Gastroesophageal sphincter (tissue), 4 donors: ENCODE data around the gene APOL6. TPM values are rescaled to one million over a fixed set of nuclear protein-coding genes. Genes with fewer than 3 reads are reported as not detected.

Source experiments
- ATAC-seq: fragments of 150-250 bp; one replicate; pipeline ENCODE4 v1.9.1; 2016; ENCODE audit warnings: mild to moderate bottlenecking, moderate library complexity
- H3K27ac ChIP-seq, 4 donors: fragments of 200-600 bp; sonication (generic) in 3 of 4; 1 replicate in 3 of 4; 2 replicates in 1 of 4; pipeline ENCODE4 v1.5.1; 2016 to 2019
- H3K27me3 ChIP-seq: fragments of 200-600 bp; sonication (generic); one replicate; pipeline ENCODE4 v1.5.1; 2019
- H3K36me3 ChIP-seq, 2 donors: fragments of 200-600 bp; sonication (generic); one replicate each; pipeline ENCODE4 v1.5.1; 2019; ENCODE audit warnings: control low read depth in 1 of 2
- H3K4me1 ChIP-seq, 3 donors: fragments of 200-600 bp; sonication (generic); 1 replicate in 2 of 3; 2 replicates in 1 of 3; pipeline ENCODE4 v1.5.1; 2016 to 2019; ENCODE audit warnings: control low read depth in 2 of 3
- H3K4me3 ChIP-seq, 2 donors: fragments of 200-600 bp; sonication (generic); one replicate each; pipeline ENCODE4 v1.5.1; 2019; ENCODE audit warnings: mild to moderate bottlenecking in 1 of 2, moderate library complexity in 1 of 2
- H3K9me3 ChIP-seq, 3 donors: fragments of 200-600 bp; sonication (generic); one replicate each; pipeline ENCODE4 v1.5.1; 2017 to 2019; ENCODE audit warnings: control low read depth in 2 of 3
- CTCF ChIP-seq, 4 experiments: fragments of 200-600 bp in 2 of 4; fragments of 450-650 bp in 2 of 4; sonication (generic) in 1 of 4; IDR thresholded peaks; one replicate each; pipeline ENCODE4 v1.5.1; 2017 to 2019; ENCODE audit warnings: antibody characterized with exemption in 4 of 4, mild to moderate bottlenecking in 2 of 4, moderate library complexity in 2 of 4
- EP300 ChIP-seq: sonication (generic); formaldehyde crosslinking; IDR thresholded peaks from one replicate; pipeline ENCODE4 v1.6.1; 2017; ENCODE audit warnings: antibody characterized with exemption, mild to moderate bottlenecking
- POLR2A ChIP-seq, 2 donors: fragments of 450-650 bp; IDR thresholded peaks; one replicate each; pipeline ENCODE4 v1.6.1; 2017; ENCODE audit warnings: antibody characterized with exemption in 2 of 2, mild to moderate bottlenecking in 2 of 2, moderate library complexity in 1 of 2
- POLR2AphosphoS5 ChIP-seq: sonication (generic); formaldehyde crosslinking; IDR thresholded peaks from one replicate; pipeline ENCODE4 v1.6.1; 2017; ENCODE audit warnings: antibody characterized with exemption
- WGBS, 2 donors: methylation state at CpG; one replicate each; pipeline ENCODE4 v1.1.5; 2018; ENCODE audit warnings: low coverage in 1 of 2; 5-methylcytosine and 5-hydroxymethylcytosine counted together
- total RNA-seq, 4 donors: library from RNA; depleted of rRNA; stranded (reverse); fragments of >200 nt; gene quantifications; one replicate each; pipeline ENCODE4 v1.1.0, GENCODE V29; 2016

Gene APOL6
- total RNA-seq, 4 donors from 2014 or later: 10.4 to 13.3 (median 10.9) TPM

- no peaks in the 10 kb centered on the region for H3K36me3 ChIP-seq
- H3K4me3 ChIP-seq: no peak overlapping the region
- TF ChIP-seq CTCF (IDR thresholded peaks at IDR 0.05) (no peak), POLR2A (IDR thresholded peaks at IDR 0.05) (no peak), EP300 (no peak), POLR2AphosphoS5 (no peak)
- no peak overlapping the region for H3K27ac ChIP-seq
- no peaks in the 10 kb centered on the region for H3K9me3 ChIP-seq
- WGBS, 2 donors: 71 to 79% methylated on average over 6 to 7 of the region's 7 CpGs
- peaks cover 0 to 27% (median 0%) of the 10 kb centered on the region in 3 donors for H3K4me1 ChIP-seq
- no peaks in the 10 kb centered on the region for H3K27me3 ChIP-seq
- no peak for ATAC-seq
Measured at GRCh38 chr22:35616043-35616442, 32.2 kb upstream of the APOL6 start.

- ATAC-seq: no peak
- H3K36me3 ChIP-seq: no peaks in the 10 kb centered on the region
- no peaks in the 10 kb centered on the region for H3K27me3 ChIP-seq
- peaks cover 0 to 38% (median 8%) of the 10 kb centered on the region in 3 donors for H3K4me1 ChIP-seq
- H3K27ac ChIP-seq: no peak within 1 kb of the TSS
- no peak within 1 kb of the TSS for H3K4me3 ChIP-seq
- H3K9me3 ChIP-seq: no peaks in the 10 kb centered on the region
- 69 to 96% methylated on average over 3 to 6 of the region's 16 CpGs for WGBS, 2 donors
- TF ChIP-seq POLR2AphosphoS5: no peak
- TF ChIP-seq CTCF (IDR thresholded peaks at IDR 0.05): no peak
- no peak for TF ChIP-seq POLR2A (IDR thresholded peaks at IDR 0.05)
- TF ChIP-seq EP300: no peak
Measured at GRCh38 chr22:35617137-35617755, 31.0 kb upstream of the APOL6 start, which contains the start of gene MB. TSS of gene MB (minus strand) at chr22:35617329. CDS start at chr22:35617257, 72 bp downstream.

DNA sequence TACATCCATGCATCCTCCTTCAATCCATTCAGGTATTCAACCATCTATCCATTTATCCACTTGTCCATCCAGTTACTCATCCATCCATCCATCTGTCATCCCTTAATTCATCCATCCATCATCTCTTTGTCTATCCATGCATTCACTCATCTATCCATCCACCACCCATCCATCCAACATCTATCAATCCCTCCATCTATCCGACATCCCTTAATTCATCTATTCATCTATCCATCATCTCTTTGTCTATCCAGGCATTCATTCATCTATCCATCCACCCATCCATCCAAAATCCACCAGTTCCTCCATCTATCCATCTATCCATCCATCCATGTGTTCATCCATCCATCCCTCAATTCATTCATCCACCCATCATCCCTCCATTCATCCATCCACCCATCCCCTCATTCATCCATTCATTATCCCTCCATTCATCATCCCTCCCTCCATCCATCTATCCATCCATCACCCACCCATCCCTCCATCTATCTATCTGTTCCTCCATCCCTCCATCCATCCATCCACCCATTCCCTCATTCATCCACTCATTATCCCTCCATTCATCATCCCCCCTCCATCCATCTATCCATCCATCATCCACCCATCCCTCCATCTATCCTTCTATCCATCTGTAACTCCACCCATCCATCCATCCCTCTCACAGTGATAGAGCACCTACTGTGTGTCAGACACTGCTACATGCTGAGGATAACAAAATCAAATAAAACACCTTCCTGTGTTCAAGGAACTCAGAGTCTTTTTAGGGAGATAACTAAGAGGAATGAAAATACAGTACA, 29.6 kb upstream of the APOL6 start:
- Histone ChIP-seq H3K9me3 (no peaks in the 10 kb centered on the region), H3K27me3 (no peaks in the 10 kb centered on the region), H3K4me3 (no peak overlapping the region), H3K27ac (no peak overlapping the region), H3K36me3 (no peaks in the 10 kb centered on the region), H3K4me1 (peaks cover 6 to 43% (median 19%) of the 10 kb centered on the region in 3 donors)
- TF ChIP-seq POLR2AphosphoS5 (no peak), EP300 (no peak), POLR2A (IDR thresholded peaks at IDR 0.05) (no peak), CTCF (IDR thresholded peaks at IDR 0.05) (no peak)
- no peak for ATAC-seq
- WGBS, 2 donors: 94 to 100% methylated on average over 1 of the region's 1 CpG

GRCh38 chr22:35619336-35620094, 28.7 kb upstream of the APOL6 start:
- Histone ChIP-seq H3K27me3 (no peaks in the 10 kb centered on the region), H3K36me3 (no peaks in the 10 kb centered on the region), H3K4me3 (no peak overlapping the region), H3K9me3 (no peaks in the 10 kb centered on the region), H3K27ac (peak overlapping the region in 2 of 4 donors; percentile 78 to 83), H3K4me1 (peaks cover 6 to 46% (median 19%) of the 10 kb centered on the region in 3 donors)
- 95 to 97% methylated on average over 3 to 6 of the region's 13 CpGs for WGBS, 2 donors
- ATAC-seq: no peak
- TF ChIP-seq CTCF (IDR thresholded peaks at IDR 0.05): no peak
- no peak for TF ChIP-seq POLR2A (IDR thresholded peaks at IDR 0.05)
- no peak for TF ChIP-seq EP300
- TF ChIP-seq POLR2AphosphoS5: no peak
